Measurements from ENCODE around the gene RDH5. TPM values are rescaled to one million over a fixed set of nuclear protein-coding genes. Genes with fewer than 3 reads are reported as not detected.

Gene RDH5
- total RNA-seq, 1 experiment from 2014 or later, result 6.2 TPM

DNA sequence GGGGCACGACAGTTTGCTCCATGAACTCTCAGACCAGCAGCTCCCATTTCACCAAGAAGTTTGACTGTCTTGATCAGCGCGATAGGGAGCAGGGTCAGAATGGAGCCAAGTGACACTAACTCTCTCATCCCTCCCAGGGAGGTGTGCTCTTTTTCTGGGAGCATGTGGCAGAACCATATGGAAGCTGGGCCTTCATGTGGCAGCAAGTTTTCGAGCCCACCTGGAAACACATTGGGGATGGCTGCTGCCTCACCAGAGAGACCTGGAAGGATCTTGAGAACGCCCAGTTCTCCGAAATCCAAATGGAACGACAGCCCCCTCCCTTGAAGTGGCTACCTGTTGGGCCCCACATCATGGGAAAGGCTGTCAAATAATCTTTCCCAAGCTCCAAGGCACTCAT lies 36.5 kb upstream of the RDH5 start:
- no peaks in the 10 kb centered on the region for H4K20me1 ChIP-seq (ENCODE audit: insufficient read depth)
- H3K27ac ChIP-seq (ENCODE audit: low read depth, low read length), result no peak overlapping the region
- intact Hi-C loops (cut with micrococcal nuclease), result no loop called here
- H3K4me1 ChIP-seq (ENCODE audit: control insufficient read depth in 1 of 2, insufficient read depth in 2 of 2, low read length in 2 of 2), result peaks cover 9 to 27% of the 10 kb centered on the region in 2 experiments
- no peak overlapping the region for H3K9ac ChIP-seq (ENCODE audit: low read length)
- TF ChIP-seq ZBTB33 (IDR thresholded peaks at IDR 0.05; ENCODE audit: extremely low read depth, insufficient replicate concordance, low read length), result no peak
- no peak for TF ChIP-seq ELF1 (IDR thresholded peaks at IDR 0.05; ENCODE audit: borderline replicate concordance, low read depth)
- no peak for TF ChIP-seq SIN3A (IDR thresholded peaks at IDR 0.05; ENCODE audit: low read depth)
- no peak for TF ChIP-seq ZFX (IDR thresholded peaks at IDR 0.05)
- TF ChIP-seq EGR1 (IDR thresholded peaks at IDR 0.05; ENCODE audit: low read depth), result no peak
- TF ChIP-seq YY1 (IDR thresholded peaks at IDR 0.05; ENCODE audit: extremely low read depth, insufficient replicate concordance, low read depth, low read length), result no peak
- no peak for TF ChIP-seq POLR2A (IDR thresholded peaks at IDR 0.05; ENCODE audit: borderline replicate concordance, extremely low read depth, insufficient read depth, insufficient read length)
- no peak overlapping the region for H3K4me3 ChIP-seq (replicated peaks in 1 of 2; ENCODE audit: low read depth in 1 of 2, low read length in 2 of 2)
- H3K27me3 ChIP-seq (ENCODE audit: insufficient read depth, low read length), result no peaks in the 10 kb centered on the region
- no peak overlapping the region for H2AFZ ChIP-seq (ENCODE audit: low read depth, low read length, poor library complexity, severe bottlenecking)
- no peak overlapping the region for H3K4me2 ChIP-seq (ENCODE audit: low read length)
- H3K36me3 ChIP-seq (ENCODE audit: control insufficient read depth in 1 of 2, insufficient read depth in 2 of 2, low read length in 2 of 2), result no peaks in the 10 kb centered on the region
- ChIA-PET CTCF (interaction anchor here (2.9 to 3.1 kb wide), 2 partner anchors 22 to 37 kb away, joined by 19 to 21 read pairs; partner anchors contain the start of gene RDH5), POLR2A (no interaction called here), RAD21 (ENCODE audit: low non-redundant PET in 1 of 2, low total read pairs in 2 of 2, uncharacterized antibody in 2 of 2, unreplicated experiment in 2 of 2) (no interaction called here)
- BruUV-seq (replicated peaks), result no TSS peak
- DNase-seq (ENCODE audit: low read depth, low spot score) (no peak), ATAC-seq (no peak)
- H3K9me3 ChIP-seq (ENCODE audit: control insufficient read depth in 1 of 2, insufficient read depth in 1 of 2, low read depth in 1 of 2, low read length in 2 of 2), result no peaks in the 10 kb centered on the region
- no peaks in the 10 kb centered on the region for H3K9me2 ChIP-seq (ENCODE audit: insufficient read depth)
- 0 out of 2 replicates have a peak, but pooled peaks cover 5% of the 10 kb centered on the region for H3K79me2 ChIP-seq (ENCODE audit: insufficient read depth, low read length)

DNA sequence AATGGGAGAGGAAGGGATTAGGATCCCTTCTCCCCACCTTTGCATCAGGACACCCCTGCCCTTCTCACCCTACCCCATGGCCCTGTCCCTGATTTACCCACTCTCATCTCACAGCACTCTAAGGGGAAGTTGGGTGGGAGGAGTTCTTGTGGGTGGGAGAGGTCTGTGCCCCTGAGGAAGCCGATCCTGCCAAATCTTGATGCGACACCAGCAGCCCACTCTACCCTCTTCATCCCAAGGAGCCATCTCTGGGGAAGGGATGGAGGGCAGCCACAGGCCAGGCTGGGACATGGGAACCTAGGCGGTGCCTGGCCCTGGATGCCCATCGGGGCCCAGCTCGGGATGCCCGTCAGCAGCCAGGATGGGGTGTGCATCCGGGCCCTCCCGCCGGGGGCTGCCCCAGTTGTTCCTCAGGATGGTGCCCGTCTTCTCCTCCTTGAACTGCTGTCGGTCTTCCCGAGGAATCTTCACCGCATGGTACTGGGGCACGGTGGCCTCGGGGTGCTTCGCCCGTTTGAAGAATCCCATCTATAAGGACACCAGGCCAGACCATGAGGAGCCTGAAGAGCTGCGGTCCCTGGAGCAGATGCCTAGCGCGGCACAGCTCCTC lies 35.3 kb upstream of the RDH5 start:
- no peaks in the 10 kb centered on the region for H3K36me3 ChIP-seq (ENCODE audit: control insufficient read depth in 1 of 2, insufficient read depth in 2 of 2, low read length in 2 of 2)
- TF ChIP-seq EGR1 (IDR thresholded peaks at IDR 0.05; ENCODE audit: low read depth), result no peak
- TF ChIP-seq POLR2A (IDR thresholded peaks at IDR 0.05; ENCODE audit: borderline replicate concordance, extremely low read depth, insufficient read depth, insufficient read length), result no peak
- TF ChIP-seq CTCF (IDR thresholded peaks at IDR 0.05 in 2 of 3, conservative IDR thresholded peaks at IDR 0.05 in 1 of 3; ENCODE audit: borderline replicate concordance in 1 of 3, insufficient read depth in 1 of 3, low read depth in 2 of 3, low read length in 2 of 3), result no peak
- no peak for TF ChIP-seq ZFX (IDR thresholded peaks at IDR 0.05)
- no peak for TF ChIP-seq POLR2AphosphoS5 (IDR thresholded peaks at IDR 0.05; ENCODE audit: low read depth, low read length)
- no peak overlapping the region for H3K4me2 ChIP-seq (ENCODE audit: low read length)
- H3K27ac ChIP-seq (ENCODE audit: low read depth, low read length), result no peak overlapping the region
- H3K4me1 ChIP-seq (ENCODE audit: control insufficient read depth in 1 of 2, insufficient read depth in 2 of 2, low read length in 2 of 2), result peaks cover 9 to 27% of the 10 kb centered on the region in 2 experiments
- POLR2A ChIA-PET, result no interaction called here
- H2AFZ ChIP-seq (ENCODE audit: low read depth, low read length, poor library complexity, severe bottlenecking), result no peak overlapping the region
- intact Hi-C loops (cut with micrococcal nuclease), result no loop called here
- H3K9me3 ChIP-seq (ENCODE audit: control insufficient read depth in 1 of 2, insufficient read depth in 1 of 2, low read depth in 1 of 2, low read length in 2 of 2), result no peaks in the 10 kb centered on the region
- no peaks in the 10 kb centered on the region for H4K20me1 ChIP-seq (ENCODE audit: insufficient read depth)
- CTCF ChIA-PET, result no interaction called here
- H3K4me3 ChIP-seq (replicated peaks in 1 of 2; ENCODE audit: low read depth in 1 of 2, low read length in 2 of 2), result no peak overlapping the region
- H3K27me3 ChIP-seq (ENCODE audit: insufficient read depth, low read length), result no peaks in the 10 kb centered on the region
- H3K9ac ChIP-seq (ENCODE audit: low read length), result no peak overlapping the region
- no TSS peak for BruUV-seq (replicated peaks)
- RAD21 ChIA-PET (ENCODE audit: low non-redundant PET in 1 of 2, low total read pairs in 2 of 2, uncharacterized antibody in 2 of 2, unreplicated experiment in 2 of 2), result no interaction called here
- 0 out of 2 replicates have a peak, but pooled peaks cover 5% of the 10 kb centered on the region for H3K79me2 ChIP-seq (ENCODE audit: insufficient read depth, low read length)
- H3K9me2 ChIP-seq (ENCODE audit: insufficient read depth), result no peaks in the 10 kb centered on the region
- DNase-seq (ENCODE audit: low read depth, low spot score) (no peak), ATAC-seq (no peak)
